Cerebellar nuclear complex (tissue), 1 donor: Measurements from ENCODE around the gene VPS51.

Source experiments
- DNase-seq, 2 experiments: peaks; one replicate each; lab custom pipeline; 2025; lab: John Stamatoyannopoulos, UW

The VPS51 gene

DNA sequence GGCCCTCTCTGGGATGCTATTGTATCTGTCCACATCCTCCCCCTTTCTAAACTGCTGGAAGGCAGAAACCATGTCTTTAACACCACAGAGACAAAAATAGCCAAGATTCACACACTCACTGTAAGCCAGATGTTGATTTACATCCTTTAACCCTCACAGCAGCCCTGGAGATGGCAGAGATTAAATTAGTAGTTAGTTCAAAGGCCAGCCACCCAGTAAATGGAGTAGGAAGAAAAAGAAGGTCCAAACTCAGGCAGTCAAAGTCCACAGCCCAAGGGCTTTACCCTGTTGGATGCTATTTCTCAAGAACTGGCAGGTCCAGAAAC is 23.6 kb downstream of the VPS51 start:
- DNase-seq = no peak

DNA sequence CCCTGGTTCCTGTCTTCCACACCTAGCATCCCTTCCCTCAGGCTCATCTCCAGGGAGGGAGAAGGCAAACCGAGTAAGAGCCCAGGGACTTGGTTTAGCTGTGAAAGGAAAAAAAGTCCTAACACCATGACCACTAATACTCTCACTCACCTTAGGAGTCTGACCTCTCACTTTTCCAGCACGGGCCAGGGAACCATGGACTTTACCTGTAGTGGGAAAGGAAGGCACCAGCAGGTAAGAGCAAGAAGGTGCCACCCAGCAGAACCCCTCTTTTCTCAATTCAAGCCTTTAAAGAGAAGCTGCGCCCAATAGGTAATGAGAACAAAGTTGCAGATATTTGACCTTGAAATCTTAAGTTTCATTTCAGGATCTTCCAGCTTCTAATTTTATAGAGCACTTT is 24.8 kb downstream of the VPS51 start:
- DNase-seq = no peak

DNA sequence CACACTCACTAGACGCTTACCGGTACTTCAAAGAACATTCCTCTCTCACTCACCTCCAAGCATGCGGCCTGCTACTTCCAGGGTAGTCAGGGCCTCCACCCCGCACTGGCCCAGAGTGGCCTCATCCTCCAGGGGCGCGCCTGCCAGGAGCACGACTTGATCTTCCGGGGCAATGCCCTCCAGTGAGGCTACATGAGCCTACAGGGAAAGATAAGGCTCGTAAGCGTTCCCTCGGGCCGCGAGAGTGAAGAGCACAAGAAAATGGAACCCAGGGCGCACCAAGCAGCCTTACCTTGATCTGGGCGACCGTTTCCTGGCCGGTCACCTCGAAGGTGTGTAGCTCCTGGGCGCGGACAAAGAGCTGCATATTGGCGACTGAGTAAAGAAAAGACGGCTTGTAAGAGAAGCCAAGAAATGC is 25.4 kb downstream of the VPS51 start:
- no peak for DNase-seq

DNA sequence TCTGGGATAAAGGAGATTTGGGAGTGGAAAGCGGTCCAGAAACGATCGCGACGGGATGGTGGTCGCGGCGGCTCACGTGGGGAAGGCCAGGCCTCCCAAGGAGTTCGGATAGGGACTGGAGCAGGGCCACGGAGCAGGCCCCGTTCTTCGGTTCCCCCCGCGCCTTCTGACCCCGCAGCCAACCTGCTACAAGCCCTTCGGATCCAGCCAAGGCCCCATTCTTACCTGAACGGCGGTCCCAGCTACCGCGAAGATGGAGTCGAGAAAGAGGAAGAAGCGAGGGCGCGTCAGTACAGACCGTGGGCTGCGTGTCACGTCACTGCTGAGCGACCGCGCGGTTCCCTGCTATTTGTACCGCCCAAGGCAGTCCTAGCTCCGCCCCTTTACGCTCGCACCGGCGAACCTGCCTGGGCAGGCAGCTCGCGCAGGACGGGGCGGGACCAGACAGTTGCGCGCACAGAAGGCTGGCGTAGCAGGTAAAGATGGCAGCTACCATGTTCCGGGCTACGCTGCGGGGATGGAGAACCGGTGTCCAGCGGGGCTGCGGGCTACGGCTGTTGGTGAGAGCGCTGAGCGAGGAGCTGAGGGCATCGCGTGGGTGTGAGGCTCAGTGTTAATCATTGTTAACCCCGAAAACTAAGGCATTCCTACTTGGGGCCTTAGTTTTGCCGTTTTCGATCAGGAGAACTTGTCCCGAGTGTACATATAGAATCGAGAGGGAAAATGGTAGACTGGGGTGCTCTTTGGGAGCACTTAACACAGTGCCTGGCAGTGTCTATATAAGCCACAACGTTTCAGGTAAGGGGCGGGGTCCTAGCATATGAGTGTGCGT is 26.1 kb downstream of the VPS51 start, which contains the start of the genes FAU and MRPL49:
Gene FAU, minus strand, starts transcription at position 270 of the 832 bp plus-strand sequence. CDS start 321 bp downstream, outside the sequence.
Gene MRPL49, plus strand, starts transcription at position 457 of the 832 bp plus-strand sequence. Its CDS starts 26 bp downstream, at position 483.
- peak; percentile 84 to 94 for DNase-seq

DNA sequence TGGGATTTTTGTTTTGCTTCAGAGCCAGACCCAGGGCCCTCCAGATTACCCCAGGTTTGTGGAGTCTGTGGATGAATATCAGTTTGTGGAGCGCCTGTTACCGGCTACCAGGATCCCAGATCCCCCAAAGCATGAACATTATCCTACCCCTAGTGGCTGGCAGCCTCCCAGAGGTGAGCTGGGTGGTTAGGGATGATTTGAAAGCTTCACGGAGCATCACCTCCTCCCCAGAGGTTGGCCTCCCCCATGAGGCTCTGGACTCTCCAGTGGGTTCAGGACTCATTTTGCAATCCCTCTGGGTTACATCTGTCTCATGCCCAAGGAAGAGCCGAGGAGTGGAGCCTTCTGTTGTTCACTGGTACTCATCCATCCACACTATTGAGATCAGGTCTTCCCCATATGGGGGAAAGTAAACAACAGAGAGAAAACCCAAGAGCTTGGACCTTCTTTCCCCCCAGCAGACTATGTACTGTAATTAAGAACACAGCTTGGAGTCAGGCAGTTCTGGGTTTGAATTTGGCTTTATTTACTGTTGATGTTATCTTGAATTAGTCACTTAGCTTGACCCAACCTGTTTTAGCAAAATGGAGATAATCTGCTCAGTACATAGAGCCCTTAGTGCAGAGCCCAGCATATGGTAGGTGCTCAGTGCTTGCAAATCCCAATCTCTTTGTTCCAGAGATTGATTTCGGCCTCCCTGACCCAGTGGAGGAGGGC is 28.6 kb downstream of the VPS51 start:
- DNase-seq = no peak

DNA sequence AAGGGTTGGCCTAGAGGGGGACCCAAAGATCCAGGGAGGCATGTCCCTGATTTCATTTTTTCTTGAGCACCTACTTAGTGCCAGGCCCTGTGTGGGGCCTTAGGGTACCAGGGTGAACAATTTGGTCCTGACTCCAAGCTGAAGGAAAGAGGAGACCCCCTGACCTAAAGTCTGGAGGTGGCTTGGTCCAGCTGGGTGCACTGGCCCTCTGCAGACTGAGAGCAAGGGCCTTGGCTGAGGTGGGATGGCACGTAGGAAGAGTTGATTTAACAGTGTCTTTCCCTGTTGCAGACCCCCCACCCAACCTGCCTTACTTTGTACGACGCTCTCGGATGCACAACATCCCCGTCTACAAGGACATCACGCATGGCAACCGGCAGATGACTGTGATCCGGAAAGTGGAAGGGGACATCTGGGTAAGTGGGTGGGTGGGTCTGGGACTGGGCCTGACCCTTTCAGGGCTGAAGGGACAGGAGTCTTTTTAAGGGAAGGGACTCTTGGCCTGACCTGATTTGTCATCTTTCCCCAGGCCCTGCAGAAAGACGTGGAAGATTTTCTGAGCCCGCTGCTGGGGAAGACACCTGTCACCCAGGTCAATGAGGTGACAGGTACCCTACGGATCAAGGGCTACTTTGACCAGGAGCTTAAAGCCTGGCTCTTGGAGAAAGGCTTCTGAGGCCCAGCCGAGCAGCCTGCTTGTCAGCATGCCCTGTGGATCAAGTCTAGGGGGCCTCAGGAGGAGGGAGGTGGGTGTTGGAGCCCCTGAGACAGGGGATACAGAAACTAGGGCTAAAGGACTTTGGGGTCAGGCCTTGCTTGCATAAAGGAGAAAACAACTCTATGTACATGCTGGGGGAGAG is 29.4 kb downstream of the VPS51 start:
- DNase-seq = no peak

DNA sequence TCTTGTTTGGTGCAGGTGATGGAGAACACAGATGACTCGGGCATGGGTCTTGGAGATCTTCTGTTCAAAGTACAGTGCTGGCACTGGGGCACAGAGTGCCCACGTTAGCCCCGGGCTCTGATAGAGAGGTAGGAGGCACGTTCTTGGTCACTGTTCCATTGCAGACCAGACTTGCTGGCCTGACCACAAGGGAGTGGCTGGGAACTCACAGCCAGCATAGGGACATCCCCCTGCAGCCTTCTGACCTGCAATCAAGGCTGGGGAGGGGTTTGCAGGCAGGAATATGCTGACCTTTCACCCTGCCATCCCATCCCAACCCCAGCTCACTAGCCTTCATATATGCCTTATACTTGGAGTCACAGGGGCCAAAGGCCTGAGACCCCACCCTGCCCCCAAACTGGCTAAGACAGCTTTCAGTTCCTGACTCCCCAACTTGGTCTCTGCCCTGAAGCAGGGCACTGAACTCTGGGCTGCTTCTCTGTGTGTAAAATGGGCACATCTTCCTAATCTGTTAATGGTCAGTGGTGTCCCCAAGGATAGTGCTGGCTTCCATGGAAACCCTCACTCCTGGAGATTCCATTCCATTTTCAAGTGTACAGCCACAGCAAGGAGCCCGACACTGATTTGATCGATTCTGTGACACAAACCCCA is 30.7 kb downstream of the VPS51 start:
- no peak for DNase-seq

DNA sequence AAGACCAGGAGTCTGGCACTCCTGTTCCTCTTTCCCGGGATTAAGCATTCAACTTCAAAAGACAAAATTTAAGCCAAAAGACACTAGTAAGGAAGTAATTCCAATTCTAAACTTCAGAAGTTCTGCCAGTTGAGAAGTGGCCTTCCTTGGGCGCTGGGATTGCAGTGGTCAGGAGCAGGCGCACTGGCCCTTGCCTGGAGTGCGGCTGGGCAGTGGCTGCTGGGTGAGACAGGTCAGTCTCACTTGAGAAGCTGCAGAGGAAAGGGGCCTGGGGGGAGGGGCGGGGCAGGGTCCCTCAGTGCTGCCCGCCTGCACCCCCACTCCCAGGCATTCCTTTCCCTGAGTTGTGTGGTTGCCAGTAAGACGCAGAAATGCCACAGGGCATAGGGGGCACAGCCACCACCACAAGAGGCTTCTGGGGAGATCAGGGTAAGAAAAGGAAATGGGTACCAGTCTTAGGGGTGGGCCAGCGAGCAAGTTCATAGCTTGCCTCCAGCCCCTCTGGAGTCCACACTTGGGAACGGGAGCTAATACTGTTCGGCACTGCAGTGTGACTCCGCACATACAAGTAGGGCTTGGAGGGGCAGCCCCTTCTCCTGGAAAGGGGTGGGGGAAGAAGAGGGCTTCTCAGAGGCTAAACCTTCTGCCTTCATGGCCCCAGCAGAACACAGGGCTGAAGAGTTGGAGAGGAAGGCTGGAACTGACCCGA is 31.6 kb downstream of the VPS51 start:
- DNase-seq = no peak

DNA sequence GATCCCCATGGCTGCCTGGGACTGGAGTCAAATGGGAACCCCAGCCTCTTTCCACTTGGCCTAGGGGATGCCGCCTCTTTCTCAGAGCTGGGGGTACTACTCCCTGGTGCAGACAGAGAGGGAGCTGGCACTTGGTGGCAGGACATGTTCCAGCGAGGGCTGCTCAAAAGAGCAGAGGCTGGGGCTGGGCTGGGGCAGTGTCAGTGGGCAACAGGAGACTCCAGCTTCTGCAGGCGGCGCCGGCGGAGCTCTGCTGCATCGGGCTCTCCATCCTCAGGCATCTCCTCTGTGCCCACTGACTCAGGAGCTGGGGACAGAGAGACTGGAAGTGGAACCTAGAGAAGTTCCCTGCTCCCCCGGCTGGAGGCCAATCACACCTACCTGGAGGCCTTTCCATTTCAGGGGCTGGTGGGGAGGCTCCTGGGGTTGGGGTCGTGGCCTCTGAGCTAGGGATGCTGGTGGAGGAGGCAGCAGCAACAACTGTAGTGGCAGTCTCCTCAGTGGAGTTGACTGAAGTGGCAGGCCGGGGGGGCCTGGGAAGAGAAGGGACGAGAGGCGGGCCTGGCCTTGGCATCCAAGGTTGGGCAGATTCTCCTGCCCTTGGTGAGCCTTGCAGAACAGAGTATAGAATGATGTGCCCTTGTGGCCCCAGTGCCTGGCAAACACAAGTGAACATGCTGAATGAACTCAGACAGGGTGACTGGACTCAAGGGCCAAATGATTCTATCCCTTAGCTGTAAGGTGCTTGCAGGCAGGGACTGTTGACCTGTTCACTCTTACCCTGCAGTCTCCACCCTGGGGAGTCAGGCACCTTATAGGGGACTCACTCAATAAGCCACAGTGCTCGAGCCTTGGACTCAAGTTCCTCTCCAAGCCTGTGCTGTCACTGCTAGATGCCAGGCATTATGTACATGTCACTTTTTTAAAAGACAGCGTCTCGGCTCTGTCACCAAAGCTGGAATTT is 32.5 kb downstream of the VPS51 start:
- DNase-seq = no peak

DNA sequence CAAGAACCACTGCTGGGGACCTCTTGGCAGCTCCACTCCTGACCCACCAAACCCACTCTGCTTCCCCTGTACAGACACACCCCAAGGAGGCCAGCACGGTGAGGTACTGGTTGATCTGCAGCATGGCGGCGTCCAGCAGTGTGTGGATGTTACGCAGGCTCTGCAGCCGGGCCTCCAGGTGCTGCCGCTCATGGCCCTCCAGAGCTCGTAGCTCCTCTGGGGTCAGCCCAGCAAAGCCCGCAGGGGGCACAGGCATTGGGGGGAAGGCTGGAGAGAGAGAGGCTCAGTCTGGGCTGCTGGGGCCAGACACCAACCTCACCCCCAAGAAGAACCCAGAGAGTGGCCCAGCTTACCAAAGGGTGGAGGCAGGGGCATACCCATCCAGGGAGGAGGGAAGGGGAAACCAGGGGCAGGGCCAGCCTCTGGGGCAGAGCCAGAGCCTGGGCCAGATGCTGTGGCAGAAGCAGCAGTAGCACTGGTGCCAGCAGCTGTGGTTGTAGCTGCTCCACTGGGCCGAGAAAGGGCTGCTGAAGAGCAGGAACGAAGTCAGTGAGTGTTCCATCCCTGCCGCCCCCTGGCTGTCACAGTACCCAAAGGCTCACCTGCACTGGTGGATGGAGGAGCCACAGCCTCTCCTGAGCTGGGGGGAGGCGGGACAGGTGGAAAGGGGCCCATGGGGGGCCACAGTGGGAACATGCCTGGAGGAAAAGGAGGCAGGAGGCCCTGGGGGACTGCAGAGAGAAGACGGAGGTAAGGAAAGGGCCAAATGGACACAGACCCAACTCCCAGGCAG is 33.8 kb downstream of the VPS51 start:
- DNase-seq = no peak

DNA sequence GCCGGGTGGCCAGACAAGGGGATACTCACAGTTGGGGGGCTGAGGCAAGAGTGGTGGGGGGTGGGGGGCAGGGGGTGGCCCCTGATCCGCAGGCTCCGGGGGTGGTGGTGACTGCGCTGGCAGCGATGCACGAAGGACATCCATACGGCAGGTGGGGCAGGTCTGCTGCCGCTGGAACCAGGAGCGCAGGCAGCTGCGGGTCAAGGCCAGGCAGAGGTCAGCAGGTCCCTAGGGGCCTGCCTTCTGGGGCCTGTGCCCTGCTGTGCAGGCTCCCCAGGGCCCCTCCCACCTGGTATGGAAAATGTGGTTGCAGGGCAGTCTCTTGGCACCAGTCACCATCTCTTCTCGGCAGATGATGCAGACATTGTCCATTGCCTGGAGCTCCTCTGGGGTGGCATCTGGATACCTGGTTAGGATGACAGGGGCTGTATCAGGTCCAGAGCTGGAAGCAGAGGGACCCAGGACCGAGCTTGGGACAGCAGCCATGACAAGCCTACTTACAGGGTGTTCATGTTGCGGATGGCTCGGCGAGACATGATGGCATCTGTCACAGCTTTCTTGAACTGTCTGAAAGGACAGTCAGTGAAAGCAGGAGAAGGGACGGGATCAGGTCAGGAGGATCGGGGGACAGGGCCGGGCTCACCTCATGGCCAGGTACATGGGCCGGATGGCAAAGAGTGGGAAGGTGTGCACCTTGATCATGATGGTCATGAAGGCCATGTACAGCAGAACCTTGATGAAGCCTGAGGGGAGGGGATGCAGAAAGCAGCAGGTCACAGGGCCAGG is 34.8 kb downstream of the VPS51 start:
- DNase-seq = no peak

DNA sequence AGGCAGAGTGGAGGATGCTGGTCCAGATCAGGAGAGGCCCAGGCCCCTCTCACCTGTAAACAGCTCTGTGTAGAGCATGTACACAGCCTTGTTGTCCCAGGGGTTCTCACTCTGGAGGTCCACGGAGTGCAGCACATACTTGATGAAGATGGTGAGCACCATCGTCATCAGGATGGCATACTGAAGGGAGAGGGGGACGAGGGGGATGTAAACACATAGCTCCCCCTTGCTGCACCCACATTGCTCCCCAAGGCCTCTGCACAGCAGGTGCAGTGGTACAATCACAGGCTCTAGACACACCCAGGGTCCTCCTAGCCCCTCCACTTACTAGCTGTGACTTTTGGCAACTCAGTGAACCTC is 35.4 kb downstream of the VPS51 start:
- no peak for DNase-seq

DNA sequence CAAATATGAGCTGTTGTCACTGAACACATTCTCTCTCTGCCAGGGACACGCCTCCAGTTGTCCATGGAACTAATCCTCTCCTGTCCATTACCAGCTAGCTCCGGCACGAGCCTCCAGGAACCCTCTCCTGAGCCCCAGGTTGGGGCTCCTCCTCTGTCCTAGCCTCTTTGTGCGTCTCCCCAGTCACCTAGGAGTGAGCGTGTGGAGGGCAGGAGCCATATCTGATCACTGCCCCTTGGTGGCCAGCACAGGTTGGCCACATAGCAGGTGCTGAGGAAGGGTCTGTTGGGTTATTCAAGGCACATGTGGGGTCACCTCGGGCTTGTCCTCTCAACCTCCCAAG is 35.9 kb downstream of the VPS51 start:
- no peak for DNase-seq

DNA sequence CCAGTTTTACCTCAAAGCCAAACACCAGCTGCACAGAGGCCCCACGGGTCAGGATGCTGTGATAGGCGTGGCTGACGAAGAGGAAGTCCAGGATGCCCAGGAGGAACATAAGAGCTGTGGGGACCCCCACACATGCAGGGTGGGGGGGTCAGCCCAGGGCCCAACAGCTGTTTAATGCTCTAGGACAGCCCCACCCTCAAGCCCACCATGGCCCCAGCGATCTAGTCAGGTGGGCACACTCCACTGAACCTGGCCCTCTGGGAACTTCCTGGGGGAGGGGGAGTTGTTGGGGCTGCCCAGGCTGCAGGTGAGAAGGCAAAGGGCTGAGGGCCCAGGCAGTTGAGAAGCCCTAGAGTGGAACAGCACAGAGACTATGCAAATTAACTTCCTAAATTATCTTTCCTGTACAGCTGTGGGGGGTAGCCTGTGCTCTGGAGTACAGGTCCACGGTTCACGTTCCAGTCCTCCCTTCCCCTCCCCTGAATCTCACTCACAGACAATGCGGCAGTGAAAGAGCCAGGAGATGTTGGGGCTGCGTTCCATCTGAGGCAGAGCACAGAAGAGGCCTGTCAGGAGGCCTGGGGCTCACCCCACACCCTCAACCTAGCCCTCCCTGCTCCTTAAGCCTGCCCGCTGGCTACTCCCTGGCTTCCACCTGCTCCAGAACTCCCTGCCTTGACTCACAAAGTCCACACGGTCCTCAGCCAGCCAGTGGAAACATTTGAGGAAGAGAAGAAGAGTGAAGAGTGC is 36.4 kb downstream of the VPS51 start:
- no peak for DNase-seq

DNA sequence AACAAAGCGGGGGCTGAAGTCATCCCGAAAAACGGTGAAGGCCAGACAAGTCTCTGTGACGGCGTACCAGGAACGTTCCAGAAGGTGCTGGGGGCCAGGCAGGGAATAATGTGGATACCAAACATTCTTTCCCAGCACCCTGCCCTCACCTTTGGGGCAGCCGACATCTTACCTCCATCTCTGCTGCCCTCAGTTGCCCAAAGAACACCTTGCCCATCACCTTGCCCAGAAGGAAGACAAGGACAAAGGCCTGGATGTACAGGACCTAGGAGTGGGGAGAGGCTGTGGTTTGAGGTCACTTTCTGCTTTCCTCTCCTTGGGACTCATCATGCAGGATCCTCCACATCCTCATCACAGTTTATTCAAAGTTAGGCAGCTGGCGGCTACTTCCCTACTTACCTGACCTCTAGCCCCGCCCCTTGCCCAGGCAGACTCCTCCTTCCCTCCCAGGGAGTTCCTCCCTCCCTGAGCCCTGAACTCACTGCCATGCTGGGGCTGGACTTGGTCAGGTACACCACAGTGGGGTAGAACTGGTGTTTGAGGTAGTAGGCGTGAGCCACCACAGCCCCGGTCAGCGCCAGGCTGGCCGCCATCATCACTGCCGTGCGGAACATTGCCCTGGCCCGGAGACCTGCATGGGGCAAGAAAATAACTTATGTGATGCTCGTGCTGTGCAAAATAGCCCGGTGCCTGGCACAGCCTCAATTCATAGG is 37.1 kb downstream of the VPS51 start:
- no peak for DNase-seq

DNA sequence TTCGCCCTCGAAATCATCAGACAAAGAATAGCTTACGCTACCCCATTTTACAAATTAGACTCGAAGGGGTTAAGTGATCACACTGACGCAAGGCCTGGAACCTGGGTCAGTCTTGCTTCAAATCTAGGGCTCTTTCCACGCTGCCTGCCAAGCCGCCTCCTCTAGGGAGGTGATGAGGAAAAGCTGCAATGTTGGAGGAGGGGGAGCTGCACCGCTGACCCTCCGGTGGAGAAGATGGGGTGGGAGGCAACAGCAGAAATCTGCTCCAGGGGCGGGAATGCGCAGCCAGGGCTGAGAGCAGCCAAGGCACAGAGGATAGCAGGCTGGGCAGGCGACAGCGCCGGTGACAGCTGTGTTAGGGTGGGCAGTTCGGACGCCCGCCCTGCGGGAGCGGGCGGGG is 37.7 kb downstream of the VPS51 start:
- no peak for DNase-seq
